Progenitor cell of endocrine pancreas (in vitro differentiated cells): ENCODE data around the gene STK32B. TPM values are rescaled to one million over a fixed set of nuclear protein-coding genes. Genes with fewer than 3 reads are reported as not detected.

Source experiments
- DNase-seq: peaks from one replicate; pipeline ENCODE4 v3.0.0; 2021; ENCODE audit warnings: low spot score; ENCODE audit not compliant: unreplicated experiment
- H3K27ac Mint-ChIP-seq: 2 replicates; pipeline ENCODE4 v1.8.0; 2021; ENCODE audit warnings: mild to moderate bottlenecking, moderate library complexity, mixed read lengths
- H3K27me3 Mint-ChIP-seq: 2 replicates; pipeline ENCODE4 v1.8.0; 2021; ENCODE audit warnings: mixed read lengths
- H3K36me3 Mint-ChIP-seq: 2 replicates; pipeline ENCODE4 v1.8.0; 2022; ENCODE audit warnings: mixed read lengths; ENCODE audit not compliant: insufficient read depth
- H3K4me1 Mint-ChIP-seq: 2 replicates; pipeline ENCODE4 v1.8.0; 2021; ENCODE audit warnings: low read depth, mixed read lengths
- H3K4me3 Mint-ChIP-seq: 2 replicates; pipeline ENCODE4 v1.8.0; 2021; ENCODE audit warnings: low read depth, mild to moderate bottlenecking, moderate library complexity, mixed read lengths
- H3K9me3 Mint-ChIP-seq: 2 replicates; pipeline ENCODE4 v1.8.0; 2021; ENCODE audit warnings: low read depth, mixed read lengths
- CTCF ChIP-seq: fragments of 200-600 bp; sonication (generic); IDR thresholded peaks from one replicate; pipeline ENCODE4 v1.5.0; 2021; ENCODE audit warnings: antibody characterized with exemption, mild to moderate bottlenecking; ENCODE audit not compliant: unreplicated experiment
- total RNA-seq: library from RNA; stranded (reverse); gene quantifications from 2 replicates; pipeline ENCODE4 v1.2.1, GENCODE V29; 2021

Gene STK32B
- total RNA-seq, 1 donor from 2014 or later, result 0.36 TPM

DNA sequence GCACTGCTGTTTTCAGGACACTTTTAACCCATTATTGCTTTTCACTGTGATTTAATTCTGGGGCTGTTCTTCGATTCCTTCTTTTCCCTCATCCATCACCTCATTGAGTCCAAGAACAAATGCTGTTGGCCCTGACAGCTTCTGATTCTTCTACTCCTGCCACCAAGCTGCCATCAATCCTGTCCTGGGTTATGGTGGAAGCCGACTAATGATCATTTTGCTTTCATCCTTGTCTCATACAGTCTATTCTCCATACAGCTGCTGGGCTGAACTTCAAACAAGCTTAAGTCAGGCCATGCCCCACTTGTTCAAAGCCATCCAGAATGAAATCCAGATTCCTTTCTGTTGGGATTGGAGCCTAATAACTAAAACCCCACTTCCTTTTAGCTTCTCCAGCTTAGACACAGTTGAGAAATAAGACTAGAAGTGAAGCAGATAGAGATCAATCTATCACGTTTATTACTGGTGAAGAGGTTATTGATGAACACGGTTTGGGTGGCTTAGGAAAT lies 161.9 kb downstream of the STK32B start:
- DNase-seq, result no peak
- Mint-ChIP-seq H3K36me3 (no peaks in the 10 kb centered on the region), H3K4me1 (peaks cover 6% of the 10 kb centered on the region), H3K4me3 (no peak overlapping the region), H3K27ac (no peak overlapping the region), H3K9me3 (no peaks in the 10 kb centered on the region), H3K27me3 (peaks cover 5% of the 10 kb centered on the region)
- no peak for TF ChIP-seq CTCF

DNA sequence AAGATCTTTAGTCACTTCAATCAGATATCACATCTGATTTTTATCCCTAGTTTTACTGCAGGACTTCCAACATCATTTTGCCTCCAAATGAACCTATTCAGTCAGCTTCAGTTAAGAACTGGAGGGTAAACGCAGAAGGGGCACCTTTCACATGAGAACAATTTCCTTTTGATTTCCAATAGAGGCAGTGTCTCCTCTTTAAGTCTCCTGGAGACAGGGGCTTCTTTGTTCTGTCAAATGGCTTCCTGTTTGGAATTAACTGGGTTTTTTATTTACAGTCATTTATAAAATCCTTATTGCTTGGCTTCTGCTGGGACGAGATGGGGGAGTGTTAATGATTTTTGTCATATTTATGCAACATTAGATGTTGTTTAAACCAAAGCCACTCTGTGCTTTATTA lies 164.0 kb downstream of the STK32B start:
- no peak for TF ChIP-seq CTCF
- Mint-ChIP-seq H3K9me3 (peaks cover 3% of the 10 kb centered on the region), H3K27me3 (peaks cover 5% of the 10 kb centered on the region), H3K27ac (no peak overlapping the region), H3K4me1 (peaks cover 6% of the 10 kb centered on the region), H3K36me3 (no peaks in the 10 kb centered on the region), H3K4me3 (no peak overlapping the region)
- DNase-seq, result no peak

GRCh38 chr4:5217421-5217820 lies 166.1 kb downstream of the STK32B start:
- Mint-ChIP-seq H3K27ac (no peak overlapping the region), H3K9me3 (peaks cover 12% of the 10 kb centered on the region), H3K4me1 (peaks cover 6% of the 10 kb centered on the region), H3K36me3 (no peaks in the 10 kb centered on the region), H3K27me3 (peaks cover 5% of the 10 kb centered on the region), H3K4me3 (no peak overlapping the region)
- no peak for TF ChIP-seq CTCF
- DNase-seq, result no peak

DNA sequence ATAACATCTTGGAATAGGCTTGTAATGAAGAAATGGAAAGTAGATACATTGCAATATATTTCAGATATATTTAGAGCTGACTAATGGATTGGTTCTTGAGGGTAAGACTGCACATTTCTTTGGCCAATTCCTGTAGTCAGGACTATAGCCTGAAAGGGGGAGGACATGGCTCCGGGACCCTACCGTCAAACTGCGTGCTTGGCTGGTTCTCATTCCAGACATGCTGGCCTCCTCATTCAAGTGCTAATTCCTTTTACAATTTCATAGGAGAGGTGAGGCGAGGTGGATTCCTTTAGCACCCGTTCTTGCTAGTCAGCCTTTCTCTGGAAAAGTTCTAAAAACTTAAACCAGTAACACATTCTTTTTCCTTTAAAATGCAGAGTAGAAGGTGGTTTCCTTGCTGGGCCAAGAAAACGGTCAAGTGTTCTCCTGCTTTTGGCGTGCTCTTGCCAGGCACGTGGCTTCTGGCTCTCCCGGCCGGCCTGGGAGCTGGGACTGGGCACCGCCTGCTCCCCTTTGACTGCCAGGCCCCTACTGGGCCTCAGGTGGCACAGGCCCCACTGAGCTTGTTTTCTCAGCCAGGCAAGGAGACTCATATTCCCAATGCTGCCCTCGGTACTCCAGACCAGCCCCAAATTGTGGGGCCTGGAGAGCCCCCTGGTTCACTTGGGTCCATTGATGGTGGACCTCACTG lies 167.2 kb downstream of the STK32B start:
- no peak for DNase-seq
- no peak for TF ChIP-seq CTCF
- H3K36me3 Mint-ChIP-seq, result no peaks in the 10 kb centered on the region

GRCh38 chr4:5220028-5220427 lies 168.7 kb downstream of the STK32B start:
- H3K4me3 Mint-ChIP-seq, result no peak overlapping the region
- TF ChIP-seq CTCF, result no peak
- peak; percentile 14 for DNase-seq
- H3K4me1 Mint-ChIP-seq, result peaks cover 6% of the 10 kb centered on the region
- peaks cover 15% of the 10 kb centered on the region for H3K9me3 Mint-ChIP-seq
- no peaks in the 10 kb centered on the region for H3K36me3 Mint-ChIP-seq
- no peaks in the 10 kb centered on the region for H3K27me3 Mint-ChIP-seq
- H3K27ac Mint-ChIP-seq, result no peak overlapping the region

More for the DNA sequence above, 167.2 kb downstream of the STK32B start:
- H3K9me3 Mint-ChIP-seq, result peaks cover 15% of the 10 kb centered on the region
- no peak overlapping the region for H3K27ac Mint-ChIP-seq
- H3K4me1 Mint-ChIP-seq, result peaks cover 6% of the 10 kb centered on the region
- peaks cover 3% of the 10 kb centered on the region for H3K27me3 Mint-ChIP-seq
- no peak overlapping the region for H3K4me3 Mint-ChIP-seq
